KOPT-K1 (cell line): ENCODE results near the gene TTC33.
A peak's percentile ranks its signal among the peaks of the same experiment; 100 is the strongest.
"Not testable (repeated sequence)": the region's sequence is repeated elsewhere in the genome, so short reads cannot be mapped to it uniquely, and the experiment has no call there.

Experiments
- H3K27ac ChIP-seq: fragments of 200-600 bp; sonication (generic); 2 replicates; pipeline ENCODE4 v1.5.1; 2016; ENCODE audit warnings: antibody characterized with exemption, mild to moderate bottlenecking, low read depth, low read length; ENCODE audit not compliant: poor library complexity, severe bottlenecking
- H3K36me3 ChIP-seq: fragments of 200-600 bp; sonication (generic); 2 replicates; pipeline ENCODE4 v1.5.1; 2017; ENCODE audit warnings: antibody characterized with exemption, mild to moderate bottlenecking, low read length, moderate library complexity; ENCODE audit not compliant: insufficient read depth
- H3K9me3 ChIP-seq: fragments of 200-600 bp; sonication (generic); 2 replicates; pipeline ENCODE4 v1.5.1; 2017; ENCODE audit warnings: antibody characterized with exemption, low read length, mild to moderate bottlenecking; ENCODE audit not compliant: insufficient read depth, poor library complexity, severe bottlenecking

TTC33 gene

GRCh38 chr5:40669606-40670390 lies 86.0 kb downstream of the TTC33 start:
- Histone ChIP-seq H3K9me3 (no peaks in the 10 kb centered on the region), H3K36me3 (no peaks in the 10 kb centered on the region), H3K27ac (peak overlapping the region; percentile 98)

- H3K27ac ChIP-seq: peak overlapping the region; percentile 98
- no peaks in the 10 kb centered on the region for H3K9me3 ChIP-seq
- H3K36me3 ChIP-seq: no peaks in the 10 kb centered on the region
These were observed 88.5 kb downstream of the TTC33 start for GRCh38 chr5:40667161-40667663.

- H3K27ac ChIP-seq: no peak overlapping the region
- no peaks in the 10 kb centered on the region for H3K9me3 ChIP-seq
- no peaks in the 10 kb centered on the region for H3K36me3 ChIP-seq
These were observed 89.1 kb downstream of the TTC33 start for GRCh38 chr5:40666657-40667056.

- peak overlapping the region; percentile 14 for H3K27ac ChIP-seq
- H3K36me3 ChIP-seq: no peaks in the 10 kb centered on the region
- no peaks in the 10 kb centered on the region for H3K9me3 ChIP-seq
These were observed 90.0 kb downstream of the TTC33 start for GRCh38 chr5:40665635-40666298.

- no peak overlapping the region for H3K27ac ChIP-seq
- no peaks in the 10 kb centered on the region for H3K9me3 ChIP-seq
These were observed 95.0 kb downstream of the TTC33 start for GRCh38 chr5:40660751-40661150.

GRCh38 chr5:40656766-40657165 lies 99.0 kb downstream of the TTC33 start:
- Histone ChIP-seq H3K9me3 (no peaks in the 10 kb centered on the region), H3K27ac (no peak overlapping the region), H3K36me3 (no peaks in the 10 kb centered on the region)

More at GRCh38 chr5:40660751-40661150, 95.0 kb downstream of the TTC33 start:
- H3K36me3 ChIP-seq: no peaks in the 10 kb centered on the region

GRCh38 chr5:40656091-40656490 lies 99.7 kb downstream of the TTC33 start:
- not testable (repeated sequence) for H3K9me3 ChIP-seq, H3K36me3 ChIP-seq
- peak overlapping the region; percentile 94 for H3K27ac ChIP-seq

GRCh38 chr5:40655138-40655537 lies 100.6 kb downstream of the TTC33 start:
- peak overlapping the region; percentile 94 for H3K27ac ChIP-seq
- no peaks in the 10 kb centered on the region for H3K36me3 ChIP-seq
- no peaks in the 10 kb centered on the region for H3K9me3 ChIP-seq

- Histone ChIP-seq H3K9me3 (no peaks in the 10 kb centered on the region), H3K36me3 (no peaks in the 10 kb centered on the region), H3K27ac (peak overlapping the region; percentile 94)
These were observed 101.3 kb downstream of the TTC33 start for GRCh38 chr5:40654377-40654991.

- Histone ChIP-seq H3K27ac (peak overlapping the region; percentile 94), H3K36me3 (no peaks in the 10 kb centered on the region), H3K9me3 (no peaks in the 10 kb centered on the region)
These were observed 102.3 kb downstream of the TTC33 start for GRCh38 chr5:40653221-40654022.

GRCh38 chr5:40652441-40653220 lies 103.1 kb downstream of the TTC33 start:
- no peaks in the 10 kb centered on the region for H3K36me3 ChIP-seq
- H3K27ac ChIP-seq: peak overlapping the region; percentile 94
- no peaks in the 10 kb centered on the region for H3K9me3 ChIP-seq

GRCh38 chr5:40651201-40651600 lies 104.6 kb downstream of the TTC33 start:
- Histone ChIP-seq H3K36me3 (no peaks in the 10 kb centered on the region), H3K27ac (peak overlapping the region; percentile 44)

GRCh38 chr5:40649463-40650030 lies 106.2 kb downstream of the TTC33 start:
- H3K27ac ChIP-seq: peak overlapping the region; percentile 79
- H3K36me3 ChIP-seq: no peaks in the 10 kb centered on the region
- H3K9me3 ChIP-seq: peaks cover 4% of the 10 kb centered on the region

More at GRCh38 chr5:40651201-40651600, 104.6 kb downstream of the TTC33 start:
- H3K9me3 ChIP-seq: peaks cover under 1% of the 10 kb centered on the region

GRCh38 chr5:40648150-40648549 lies 107.6 kb downstream of the TTC33 start:
- Histone ChIP-seq H3K36me3 (no peaks in the 10 kb centered on the region), H3K27ac (peak overlapping the region; percentile 19), H3K9me3 (peaks cover 9% of the 10 kb centered on the region)
